Fibroblast of the aortic adventitia (primary cell): Measurements from ENCODE around the gene CHRNB2. TPM values are rescaled to one million over a fixed set of nuclear protein-coding genes. Genes with fewer than 3 reads are reported as not detected.

ENCODE experiments used
- DNase-seq: peaks from one replicate; pipeline ENCODE4 v3.0.0-alpha.2; 2010; ENCODE audit warnings: low read depth
- H3K4me3 ChIP-seq: 2 replicates; pipeline ENCODE4 v1.5.1; 2011; ENCODE audit warnings: low read depth, mild to moderate bottlenecking, control low read depth, low read length, moderate library complexity
- CTCF ChIP-seq: IDR thresholded peaks from 2 replicates; pipeline ENCODE4 v1.5.1; 2011; ENCODE audit warnings: mild to moderate bottlenecking, low read length, control low read depth, inconsistent platforms; ENCODE audit not compliant: insufficient read depth
- total RNA-seq: library from RNA; depleted of rRNA; stranded (reverse); fragments of >200 nt; gene quantifications from 2 replicates; pipeline ENCODE4 v1.2.3, GENCODE V29; 2012; ENCODE audit warnings: low replicate concordance

The CHRNB2 gene
- total RNA-seq, 1 donor: under 0.01 TPM

GRCh38 chr1:154572468-154573167, 5.0 kb downstream of the CHRNB2 start:
- H3K4me3 ChIP-seq: no peak overlapping the region
- DNase-seq: no peak
- no peak for TF ChIP-seq CTCF

- no peak overlapping the region for H3K4me3 ChIP-seq
- DNase-seq: no peak
- TF ChIP-seq CTCF: no peak
These were observed 5.6 kb downstream of the CHRNB2 start for GRCh38 chr1:154573168-154573510.

GRCh38 chr1:154574716-154575115, 7.1 kb downstream of the CHRNB2 start:
- TF ChIP-seq CTCF: no peak
- H3K4me3 ChIP-seq: no peak overlapping the region
- DNase-seq: peak; percentile 31

- H3K4me3 ChIP-seq: no peak overlapping the region
- no peak for DNase-seq
- TF ChIP-seq CTCF: no peak
These were observed 7.8 kb downstream of the CHRNB2 start for GRCh38 chr1:154575147-154575927.

- no peak for TF ChIP-seq CTCF
- no peak overlapping the region for H3K4me3 ChIP-seq
- no peak for DNase-seq
These were observed 8.5 kb downstream of the CHRNB2 start for GRCh38 chr1:154575951-154576566.

GRCh38 chr1:154577346-154578057, 9.9 kb downstream of the CHRNB2 start:
- no peak for DNase-seq
- no peak for TF ChIP-seq CTCF
- no peak overlapping the region for H3K4me3 ChIP-seq
